ENCODE data around the gene ZNF716.
"Not testable (repeated sequence)": the region's sequence is repeated elsewhere in the genome, so short reads cannot be mapped to it uniquely, and the experiment has no call there.

Gene ZNF716

DNA sequence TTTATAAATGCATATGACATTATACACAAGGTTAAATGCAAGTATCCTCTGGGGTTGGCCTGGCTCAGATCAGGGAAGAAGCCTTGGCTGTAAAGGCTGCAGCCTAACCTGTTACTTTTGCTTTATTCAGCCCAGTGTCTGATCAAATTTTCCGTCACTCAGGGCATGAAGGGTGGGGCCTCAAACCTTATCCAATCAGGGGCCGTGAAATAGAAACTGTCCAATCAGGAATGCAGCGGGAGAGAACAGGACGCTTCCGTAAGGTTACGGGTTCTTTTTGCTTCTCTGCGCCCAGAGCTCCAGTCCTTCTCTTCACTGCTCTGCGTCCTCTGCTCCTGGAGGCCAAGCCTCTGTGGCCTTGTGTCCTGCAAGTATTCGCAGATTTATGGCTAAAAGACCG is at the start of gene ZNF716:
Gene ZNF716, plus strand, starts transcription at position 274 of the 400 bp plus-strand sequence. Its CDS starts 112 bp downstream, at position 386.
- DNase-seq = no peak

DNA sequence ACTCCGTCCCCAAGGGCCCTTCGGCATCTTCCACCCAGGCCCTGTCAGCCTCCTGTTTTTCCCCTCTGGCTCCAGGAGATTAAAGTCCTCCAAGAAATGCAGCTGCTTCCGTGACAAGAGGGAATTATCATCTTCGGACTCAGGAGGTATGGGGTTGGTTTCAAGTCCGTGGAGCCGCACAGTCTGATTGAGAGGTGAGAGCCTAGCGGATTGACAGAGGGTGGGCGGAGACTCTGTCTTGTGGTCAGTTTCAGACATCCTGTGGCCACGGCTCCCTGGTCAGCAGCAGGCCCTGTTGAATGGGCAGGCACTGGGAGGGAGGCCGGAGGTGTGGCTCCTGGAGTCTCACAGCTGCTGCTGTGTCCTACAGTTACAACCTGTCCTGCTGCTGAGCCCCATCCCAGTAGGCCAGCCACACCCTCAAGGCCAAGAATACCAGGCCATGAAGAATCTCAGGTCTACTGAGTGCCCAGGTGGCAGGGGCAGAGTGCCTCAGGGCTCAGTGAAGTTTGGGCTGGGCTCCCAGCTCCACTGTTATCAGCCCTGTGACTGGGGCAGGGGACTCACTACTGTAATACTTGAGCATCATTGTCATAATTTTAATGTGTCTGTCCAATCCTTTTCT is 49.3 kb upstream of the ZNF716 start:
- no peak for DNase-seq

DNA sequence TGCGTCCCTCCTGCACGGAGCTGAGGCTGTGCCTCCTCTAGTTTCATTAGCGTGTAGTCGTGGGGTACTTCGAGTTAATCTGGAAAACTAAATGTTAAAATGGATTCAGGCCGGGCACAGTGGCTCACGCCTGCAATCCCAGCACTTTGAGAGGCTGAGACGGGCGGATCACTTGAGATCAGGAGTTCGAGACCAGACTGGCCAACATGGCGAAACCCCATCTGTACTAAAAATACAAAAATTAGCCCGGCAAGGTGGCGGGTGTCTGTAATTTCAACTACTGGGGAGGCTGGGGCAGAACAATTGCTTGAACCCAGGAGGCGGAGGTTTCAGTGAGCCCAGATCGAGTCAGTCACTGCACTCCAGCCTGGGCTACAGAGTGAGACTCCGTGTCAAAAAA is 46.9 kb upstream of the ZNF716 start:
- DNase-seq = not testable (repeated sequence)

DNA sequence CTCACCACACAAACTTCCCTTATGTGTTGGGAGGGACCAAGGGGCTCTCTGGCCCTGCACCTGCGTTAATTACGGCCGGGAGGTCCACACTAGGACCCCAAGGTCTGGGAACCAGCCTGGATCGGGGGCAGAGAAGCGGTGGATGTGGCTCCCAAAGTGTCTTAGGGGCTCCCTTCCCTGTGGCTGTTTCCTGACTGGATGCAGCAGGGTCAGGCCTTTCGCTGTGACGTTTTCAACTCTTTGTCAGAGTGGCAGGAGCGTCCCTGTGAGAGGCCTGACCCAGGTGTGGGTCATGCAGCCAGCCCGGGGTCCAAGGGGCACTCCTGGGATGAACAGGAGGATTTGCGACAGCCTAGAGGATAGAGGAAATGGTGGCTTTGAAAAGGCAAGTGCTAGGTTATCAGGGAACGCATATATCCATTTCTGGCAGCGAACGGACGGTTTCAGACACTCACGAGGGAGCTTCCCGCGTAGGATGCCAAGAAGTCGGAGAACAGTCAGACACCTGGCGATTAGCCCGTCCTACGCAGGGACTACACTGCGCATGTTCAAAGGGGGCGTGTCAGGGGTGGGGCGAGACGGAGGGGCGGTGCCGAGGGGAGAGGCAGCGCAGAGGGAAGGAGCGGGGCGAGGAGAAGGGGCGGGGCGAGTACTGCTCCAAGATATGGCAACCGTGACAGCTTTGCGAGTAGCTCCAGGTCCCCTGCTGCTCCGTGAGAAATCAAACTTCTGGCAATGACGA is 46.2 kb upstream of the ZNF716 start:
- DNase-seq = no peak

DNA sequence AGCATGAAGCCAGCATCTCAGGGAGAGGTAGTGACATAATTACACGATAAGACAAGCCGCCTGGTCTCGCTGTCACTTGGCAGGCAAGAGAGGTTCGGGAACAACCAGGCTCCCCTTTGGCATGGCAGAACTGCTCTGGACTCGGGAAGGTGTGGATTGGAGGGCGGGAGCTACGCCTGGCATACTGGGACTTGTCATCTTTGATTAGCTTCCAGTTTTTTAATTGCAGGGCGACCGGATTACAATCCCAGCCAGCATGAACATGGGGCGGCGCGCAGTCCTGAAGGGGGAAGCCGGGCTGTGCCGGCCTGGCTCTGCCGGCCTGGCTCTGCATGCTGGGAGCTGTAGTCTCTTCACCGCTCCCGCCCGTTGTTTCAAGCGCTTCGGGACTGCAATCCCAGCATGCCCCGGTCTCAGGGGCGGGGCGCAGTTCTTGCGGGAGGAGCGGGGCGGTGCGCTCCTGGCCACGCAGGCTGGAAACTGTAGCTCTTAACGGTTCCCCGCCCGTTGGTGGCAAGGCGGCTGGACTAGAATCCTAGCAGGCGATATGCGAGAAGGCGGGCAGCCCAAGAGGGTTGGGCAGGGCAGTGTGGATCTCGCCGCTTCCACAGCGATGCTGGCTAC is 45.5 kb upstream of the ZNF716 start:
- no peak for DNase-seq

DNA sequence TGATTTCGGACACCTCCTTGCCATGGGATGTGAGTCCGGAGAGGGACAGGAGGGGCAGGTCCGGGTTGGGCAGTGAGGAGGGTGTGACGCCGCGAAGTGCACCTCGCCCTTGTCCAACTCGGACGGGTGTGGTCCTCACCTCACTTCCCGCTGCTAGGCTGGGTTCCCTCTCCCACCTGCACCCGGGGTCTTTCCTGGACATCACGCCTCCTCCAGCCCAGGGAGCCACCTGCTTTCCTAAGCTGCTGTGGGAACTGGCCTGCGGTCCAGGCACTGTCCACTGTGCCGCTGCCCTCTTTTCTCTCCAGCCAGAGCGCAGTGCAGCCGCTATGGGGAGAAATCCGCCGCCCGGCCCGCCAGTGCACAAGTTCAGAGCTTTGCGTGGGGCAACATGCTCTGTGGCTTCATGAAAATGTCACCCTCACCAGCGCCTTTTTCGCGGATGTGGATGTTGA is 45.0 kb upstream of the ZNF716 start:
- no peak for DNase-seq

DNA sequence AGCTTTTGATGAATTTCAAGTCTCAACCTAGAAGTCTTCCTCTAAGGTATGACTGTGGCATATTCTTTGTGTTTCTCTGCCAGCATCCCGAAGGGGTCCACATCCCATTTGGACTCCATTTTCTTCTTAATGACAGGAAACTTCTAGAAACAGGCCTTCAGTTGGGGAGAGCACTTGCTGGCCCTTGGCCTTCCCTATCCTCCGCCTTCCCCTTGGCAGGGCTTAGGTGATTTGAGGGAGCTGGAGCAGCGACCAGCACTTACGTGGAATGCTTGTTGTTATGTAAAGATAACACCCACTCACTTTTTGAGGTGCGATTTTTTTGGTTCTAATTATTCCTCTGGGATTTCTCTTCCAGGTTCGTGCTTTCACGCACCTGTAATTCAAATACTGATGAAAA is 42.9 kb upstream of the ZNF716 start:
- no peak for DNase-seq

DNA sequence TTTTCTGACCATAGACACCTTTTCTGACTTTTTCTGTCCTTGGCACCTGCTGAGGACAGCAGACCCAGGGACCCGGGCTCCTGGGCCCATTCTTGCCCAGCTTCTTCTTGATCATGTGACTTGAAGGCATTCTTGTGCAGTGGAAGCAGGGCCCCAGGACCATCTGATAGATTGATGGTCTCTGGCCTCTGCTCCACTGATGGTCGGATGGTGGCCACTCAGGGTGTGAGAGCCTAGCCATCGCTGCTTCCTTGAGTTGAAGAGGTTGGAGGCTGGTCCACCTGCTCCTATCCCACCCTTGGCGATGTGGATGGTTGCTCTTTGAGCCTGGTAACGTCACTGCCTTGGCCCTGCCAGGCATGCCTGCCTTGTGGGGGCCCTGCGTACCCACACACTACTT is 37.8 kb upstream of the ZNF716 start:
- DNase-seq = no peak

DNA sequence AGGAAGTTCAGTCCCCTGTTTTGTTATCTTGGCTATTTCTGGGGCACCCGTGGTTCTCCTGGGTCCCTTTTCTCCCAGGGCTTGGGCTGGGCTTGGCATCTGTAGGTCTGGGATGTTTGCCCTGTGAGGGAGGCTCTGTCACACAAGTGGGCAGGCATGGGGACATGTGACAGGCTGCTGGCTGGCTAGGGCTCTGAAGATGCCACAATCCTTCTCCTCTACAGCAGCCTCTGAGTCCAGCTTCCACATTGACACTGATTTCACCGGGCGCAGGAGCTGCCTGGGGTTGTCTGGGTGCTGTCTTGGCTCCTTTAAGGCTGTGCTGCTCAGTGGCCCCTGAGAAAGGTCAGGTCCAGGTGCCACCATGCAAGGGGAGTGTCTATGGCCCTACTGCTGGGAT is 37.4 kb upstream of the ZNF716 start:
- DNase-seq = no peak

DNA sequence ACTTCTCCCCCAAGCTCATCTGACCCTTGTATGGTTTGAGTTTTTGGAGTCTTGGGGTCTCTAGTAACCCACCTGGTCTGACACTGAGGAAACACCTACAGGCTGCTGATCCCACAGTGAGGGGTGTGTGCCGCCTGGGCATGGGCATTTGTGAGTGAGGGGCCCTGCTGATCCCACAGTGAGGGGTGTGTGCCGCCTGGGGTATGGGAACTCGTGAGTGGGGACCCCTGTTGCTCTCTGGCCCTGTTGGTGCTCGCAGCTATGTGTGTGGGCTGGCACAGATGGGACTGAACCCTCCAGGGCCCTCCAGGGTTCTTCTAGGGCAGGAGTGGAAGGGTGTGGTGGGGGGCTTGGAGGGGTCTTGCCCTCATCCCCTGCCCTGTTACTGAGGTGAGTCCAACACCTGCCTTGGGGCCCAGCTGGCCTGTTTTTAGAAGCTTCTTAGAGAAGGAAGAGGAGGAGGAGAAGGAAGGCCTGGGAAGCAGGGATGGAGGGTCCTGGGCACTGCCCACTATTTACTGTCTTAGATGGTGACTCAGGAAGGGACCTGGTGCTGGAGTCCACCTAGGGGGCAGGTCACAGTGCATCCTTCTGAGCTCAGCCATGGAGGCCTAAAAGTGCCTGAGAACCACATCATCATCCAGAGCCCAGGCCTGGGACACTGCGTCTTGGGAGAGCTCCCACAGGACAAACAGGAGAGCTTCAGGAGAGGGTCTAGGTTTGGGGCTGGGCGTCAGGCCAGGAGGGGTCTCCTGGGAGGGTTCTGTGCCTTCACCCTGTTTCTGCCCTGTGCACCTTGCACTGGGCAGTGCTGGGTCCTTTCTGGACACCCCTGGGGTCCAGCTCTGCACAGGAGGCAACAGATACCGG is 36.2 kb upstream of the ZNF716 start:
- DNase-seq = no peak

DNA sequence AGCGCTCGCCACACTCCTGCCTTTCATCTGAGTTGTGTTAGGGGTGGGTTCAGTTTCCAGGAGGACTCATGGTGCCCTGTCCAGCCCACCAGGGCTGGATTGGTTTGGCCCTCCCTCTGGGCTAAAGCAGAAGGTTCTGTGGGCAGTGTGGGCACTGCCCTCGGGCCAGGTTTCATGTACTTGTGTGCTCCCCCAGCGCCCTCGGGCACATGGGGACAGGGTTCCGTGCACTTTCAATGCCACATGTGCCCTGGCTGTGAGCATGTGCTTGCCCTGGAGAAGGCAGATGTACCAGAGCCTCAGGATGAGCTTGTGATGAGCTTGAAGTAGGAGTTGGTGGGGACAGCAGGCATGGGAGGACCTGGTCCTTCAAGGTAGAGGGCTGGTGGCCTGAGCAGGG is 35.6 kb upstream of the ZNF716 start:
- no peak for DNase-seq

DNA sequence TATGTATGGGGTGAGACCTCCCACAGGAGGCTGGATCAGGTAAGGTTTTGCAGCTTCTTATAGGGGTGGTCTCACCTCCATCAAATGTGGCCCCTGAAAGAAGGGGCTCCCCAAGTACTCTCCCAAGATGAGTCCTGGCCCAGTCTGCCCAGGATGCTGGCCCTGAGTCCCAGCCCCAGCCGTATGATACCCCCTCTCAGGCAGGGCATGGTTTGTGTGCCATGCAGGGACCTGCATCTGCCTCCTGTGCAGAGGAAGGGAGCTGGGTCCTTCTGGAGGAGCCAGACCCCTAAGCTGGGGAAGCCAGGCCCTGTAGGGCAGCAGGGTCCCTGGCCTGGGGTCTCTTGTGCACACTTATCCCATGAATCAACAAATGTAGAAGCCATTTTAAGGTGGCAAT is 35.1 kb upstream of the ZNF716 start:
- DNase-seq = no peak

DNA sequence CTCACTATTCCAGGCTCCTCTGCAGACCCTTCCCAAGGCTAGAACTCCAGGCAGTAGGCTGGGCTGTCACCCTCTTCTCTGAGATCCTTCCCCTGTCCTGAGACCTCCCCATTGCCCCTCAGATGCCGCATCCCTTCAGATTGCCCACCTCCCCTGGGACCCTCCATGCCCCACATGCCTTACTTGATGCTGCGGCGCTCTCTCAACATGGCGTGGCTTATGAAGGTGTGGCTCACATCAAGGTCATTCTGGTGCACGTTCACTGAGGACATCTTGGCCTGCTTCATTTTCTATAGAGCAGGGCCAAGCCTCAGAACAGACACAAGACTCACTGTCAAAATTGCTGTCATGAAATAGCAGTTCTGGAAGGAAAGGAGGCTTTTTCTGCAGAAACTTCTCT is 34.7 kb upstream of the ZNF716 start:
- no peak for DNase-seq

DNA sequence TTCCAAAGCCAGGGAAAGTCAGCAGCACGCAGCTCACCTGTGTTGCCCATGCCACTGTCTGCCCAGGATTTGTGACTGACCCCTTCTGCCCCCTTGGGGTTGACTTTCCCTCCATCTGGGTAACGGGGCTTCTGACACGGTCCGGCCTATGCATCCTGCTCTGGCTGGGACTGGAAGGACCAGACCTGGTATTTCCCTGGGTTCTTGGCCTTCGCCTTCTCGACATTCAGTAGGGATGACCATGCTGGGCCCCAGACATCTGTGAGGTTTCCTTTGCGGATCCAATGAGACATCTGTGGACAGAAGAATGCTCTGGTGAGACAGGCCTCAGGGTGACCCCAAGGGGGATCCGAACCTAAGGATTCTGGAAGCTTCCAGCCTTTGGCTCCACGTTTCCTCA is 34.2 kb upstream of the ZNF716 start:
- DNase-seq = no peak

DNA sequence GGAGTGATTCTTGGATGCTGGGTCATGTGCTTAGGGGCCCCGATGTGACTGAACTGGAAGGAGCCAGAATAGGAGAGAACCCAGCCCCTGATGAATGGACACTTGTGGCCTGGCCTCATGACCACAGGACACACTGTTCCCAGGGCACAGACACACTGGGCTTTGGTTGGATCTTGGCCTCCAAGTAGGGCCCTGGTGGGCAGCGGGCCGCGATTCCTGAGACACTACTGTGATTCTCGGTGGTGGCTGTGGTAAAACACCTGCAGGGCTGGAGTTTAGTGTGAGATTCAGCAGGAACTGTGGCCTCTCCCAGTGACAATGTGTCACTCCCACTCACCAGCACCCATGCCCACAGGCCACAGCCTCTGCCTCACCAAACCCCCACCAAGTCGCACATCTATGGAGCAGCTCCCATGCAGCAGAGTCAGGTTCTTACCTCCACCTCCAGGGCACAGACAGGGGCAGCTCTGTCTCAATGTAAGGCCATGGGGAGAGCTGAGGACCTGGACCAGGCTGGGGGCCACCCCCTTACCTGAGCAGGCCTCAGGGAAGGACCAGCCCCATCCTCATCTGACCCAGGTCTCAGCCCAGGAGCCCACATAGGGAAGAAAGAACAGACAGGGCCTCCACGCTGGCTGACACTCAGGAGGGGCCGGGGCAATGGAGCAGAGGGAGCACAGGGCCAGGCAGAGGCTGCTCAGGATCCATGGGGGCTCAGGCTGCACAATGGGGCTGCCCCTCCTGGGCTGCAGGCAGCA is 33.2 kb upstream of the ZNF716 start:
- no peak for DNase-seq

DNA sequence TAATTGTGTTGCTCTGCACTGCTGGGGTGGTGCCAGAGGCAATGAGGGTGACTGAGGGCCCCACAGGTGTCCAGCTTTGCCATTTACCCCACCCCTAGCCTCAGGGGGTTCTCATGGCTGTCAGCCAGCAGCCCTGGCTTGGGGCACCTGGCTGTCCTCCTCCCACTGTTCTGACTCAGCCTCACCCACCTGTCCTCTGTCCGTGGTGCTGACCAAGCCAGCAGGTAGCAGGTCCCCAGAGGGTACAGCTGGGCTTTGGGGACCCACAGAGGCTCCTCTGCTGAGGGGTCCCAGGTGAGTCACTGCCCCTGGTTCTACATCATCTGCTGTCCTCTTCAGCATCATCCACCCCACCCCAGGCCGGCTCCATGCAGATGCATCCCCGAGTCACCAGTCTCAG is 32.2 kb upstream of the ZNF716 start:
- no peak for DNase-seq

DNA sequence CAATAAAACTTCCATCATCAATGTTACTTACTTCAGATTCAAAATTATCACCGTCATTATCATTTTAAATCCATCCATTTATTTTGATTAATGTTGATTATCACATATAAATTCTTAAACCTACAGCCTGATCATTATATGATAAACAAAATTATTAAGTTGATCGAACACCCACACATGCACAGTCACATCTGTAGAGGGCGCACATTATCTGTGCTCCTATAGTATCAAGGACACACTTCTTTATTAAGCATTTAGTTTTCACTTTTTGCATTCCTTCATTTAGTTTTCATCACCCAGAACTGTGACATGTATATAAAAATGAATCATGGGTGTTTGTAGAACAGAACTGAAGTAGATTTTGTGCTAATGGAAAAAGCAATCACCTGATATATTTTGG is 26.2 kb upstream of the ZNF716 start:
- no peak for DNase-seq

DNA sequence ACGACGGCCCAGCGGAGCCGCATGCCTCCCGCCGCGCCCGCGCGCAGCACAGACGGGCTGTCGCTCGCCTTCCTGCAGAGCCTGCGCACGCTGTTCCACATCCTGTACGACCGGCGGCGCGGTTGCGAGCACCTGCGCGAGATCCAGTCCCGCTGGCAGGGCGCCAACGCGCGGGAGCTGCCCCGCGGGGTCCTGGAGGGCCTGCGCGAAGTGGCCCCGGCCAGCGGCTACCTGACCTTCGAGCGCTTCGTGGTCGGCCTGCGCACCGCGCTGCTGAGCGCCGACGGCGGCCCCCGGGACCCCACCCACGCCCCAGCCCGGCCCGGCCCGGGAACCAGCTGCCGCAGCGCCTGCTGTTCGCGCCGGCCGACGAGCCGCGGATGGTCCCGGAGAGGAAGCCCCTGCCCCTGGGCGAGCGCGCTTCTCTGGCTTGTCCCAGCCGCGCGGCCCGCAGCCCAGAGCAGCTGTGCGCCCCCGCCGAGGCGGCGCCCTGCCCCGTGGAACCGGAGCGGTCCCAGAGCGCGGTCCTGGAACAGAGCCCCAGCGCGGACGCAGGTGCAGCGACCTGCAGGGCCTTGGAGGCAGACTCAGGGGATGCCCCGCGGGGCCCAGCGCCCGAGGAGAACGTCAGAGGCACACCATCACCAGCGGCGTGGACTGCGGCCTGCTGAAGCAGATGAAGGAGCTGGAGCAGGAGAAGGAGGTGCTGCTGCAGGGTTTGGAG is 25.3 kb upstream of the ZNF716 start:
- no peak for DNase-seq

DNA sequence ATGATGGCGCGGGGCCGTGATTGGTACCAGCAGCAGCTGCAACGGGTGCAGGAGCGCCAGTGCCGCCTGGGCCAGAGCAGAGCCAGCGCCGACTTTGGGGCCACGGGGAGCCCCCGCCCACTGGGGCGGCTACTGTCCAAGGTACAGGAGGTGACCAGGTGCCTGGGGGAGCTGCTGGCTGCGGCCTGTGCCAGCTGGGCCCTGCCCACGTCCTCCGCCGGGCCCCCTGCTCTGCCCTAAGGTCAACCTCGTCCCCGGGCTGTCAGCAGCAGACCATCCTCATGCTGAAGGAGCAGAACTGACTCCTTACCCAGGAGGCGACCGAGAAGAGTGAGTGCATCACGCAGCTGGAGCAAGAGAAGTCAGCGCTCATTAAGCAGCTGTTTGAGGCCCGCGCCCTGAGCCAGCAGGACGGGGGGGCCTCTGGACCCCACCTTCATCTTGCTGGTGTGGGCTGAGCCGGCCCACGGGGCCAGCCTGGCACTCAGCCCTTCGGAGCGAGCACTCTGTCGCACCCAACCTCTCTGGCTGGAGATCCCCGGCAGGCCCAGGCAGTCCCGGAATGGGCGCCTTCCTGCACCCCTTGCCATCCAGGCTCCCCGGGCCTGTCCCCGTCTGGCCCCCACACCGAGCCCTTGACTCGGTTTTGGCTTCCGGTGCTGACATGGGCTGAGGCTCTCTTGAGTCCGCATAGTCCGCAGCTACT is 24.6 kb upstream of the ZNF716 start:
- DNase-seq = no peak

DNA sequence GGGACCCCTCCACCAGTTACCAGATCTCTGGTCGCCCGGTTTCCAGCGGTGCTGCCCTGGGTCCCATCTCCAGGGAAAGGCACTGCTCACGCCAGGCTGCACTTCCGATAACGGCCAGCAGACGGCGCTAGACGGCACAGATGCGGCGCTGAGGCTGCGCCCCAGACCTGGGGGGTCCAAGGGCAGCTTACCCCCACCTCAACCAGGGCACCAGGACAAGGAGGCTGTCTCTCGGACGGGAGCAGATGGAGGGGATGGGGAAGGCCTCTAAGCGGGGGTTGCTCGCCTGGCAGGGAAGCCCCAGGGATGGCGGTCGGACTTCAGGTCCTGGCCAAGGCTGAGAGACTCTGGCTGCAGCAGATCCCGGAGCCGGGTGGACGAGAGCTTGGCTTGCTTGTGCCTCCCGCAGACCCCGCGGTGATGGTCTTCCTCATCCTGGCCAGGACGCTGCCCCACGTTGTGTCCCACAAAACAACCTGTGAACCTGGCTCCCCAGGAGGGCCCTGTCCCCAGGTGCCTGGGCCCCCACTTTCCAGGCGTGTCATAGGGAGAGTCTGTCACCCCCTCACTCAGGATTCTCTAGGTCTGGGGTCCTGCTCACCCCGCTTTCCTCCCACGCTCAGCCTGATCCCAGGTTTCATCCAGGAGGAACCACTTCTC is 23.9 kb upstream of the ZNF716 start:
- no peak for DNase-seq

DNA sequence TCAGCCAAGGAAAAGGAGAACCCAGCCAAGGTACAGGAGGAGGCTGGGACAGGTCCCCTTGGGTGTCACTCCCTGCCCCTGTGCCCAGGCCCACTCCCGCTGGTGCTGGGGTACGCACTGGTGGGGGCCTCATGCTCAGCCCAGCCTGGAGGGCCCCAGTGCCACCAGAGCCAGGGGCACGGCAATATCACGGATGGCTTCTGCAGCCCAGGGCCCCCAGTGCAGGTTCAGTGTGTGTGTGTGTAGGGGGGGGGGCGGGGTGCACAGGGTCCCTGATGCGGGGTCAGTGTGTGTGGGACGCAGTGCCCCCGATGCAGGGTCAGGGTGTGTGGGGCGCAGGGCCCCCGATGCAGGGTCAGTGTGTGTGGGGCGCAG is 23.4 kb upstream of the ZNF716 start:
- DNase-seq = no peak

Measured in islet precursor cell (in vitro differentiated cells).